Neuron (in vitro differentiated cells): ENCODE data around the gene GJA10.
"Not testable (repeated sequence)": the region's sequence is repeated elsewhere in the genome, so short reads cannot be mapped to it uniquely, and the experiment has no call there.

ENCODE experiments used
- H2AFZ ChIP-seq: one replicate; pipeline ENCODE4 v1.6.1; 2013; ENCODE audit warnings: low read depth, mild to moderate bottlenecking, inconsistent platforms, low read length, moderate library complexity
- H3K27me3 ChIP-seq: one replicate; pipeline ENCODE4 v1.6.1; 2013; ENCODE audit warnings: low read length; ENCODE audit not compliant: insufficient read depth
- H3K36me3 ChIP-seq: one replicate; pipeline ENCODE4 v1.6.1; 2013; ENCODE audit warnings: low read length; ENCODE audit not compliant: insufficient read depth
- H3K4me1 ChIP-seq: one replicate; pipeline ENCODE4 v1.6.1; 2013; ENCODE audit warnings: low read length; ENCODE audit not compliant: insufficient read depth
- H3K4me3 ChIP-seq: 2 replicates; pipeline ENCODE4 v1.5.1; 2013; ENCODE audit warnings: mild to moderate bottlenecking, low read length, moderate library complexity
- H3K9me3 ChIP-seq: one replicate; pipeline ENCODE4 v1.6.1; 2013; ENCODE audit warnings: low read length

GJA10 gene

GRCh38 chr6:89894169-89894568 is at the start of gene GJA10:
Gene GJA10 (plus strand): TSS chr6:89894469. CDS start chr6:89894469, 0 bp downstream.
- Histone ChIP-seq H3K36me3 (no peaks in the 10 kb centered on the region), H3K27me3 (peaks cover 2% of the 10 kb centered on the region), H3K4me3 (no peak within 1 kb of the TSS)

GRCh38 chr6:89847513-89847912 is 46.8 kb upstream of the GJA10 start:
- H3K27me3 ChIP-seq, H2AFZ ChIP-seq, H3K9me3 ChIP-seq, H3K4me1 ChIP-seq, H3K4me3 ChIP-seq: not testable (repeated sequence)
- peaks cover 29% of the 10 kb centered on the region for H3K36me3 ChIP-seq

More at GRCh38 chr6:89894169-89894568, at the start of gene GJA10:
- Histone ChIP-seq H3K4me1 (no peaks in the 10 kb centered on the region), H2AFZ (no peak within 1 kb of the TSS), H3K9me3 (no peaks in the 10 kb centered on the region)

GRCh38 chr6:89853068-89853467 is 41.2 kb upstream of the GJA10 start:
- no peak overlapping the region for H3K4me3 ChIP-seq
- H3K9me3 ChIP-seq = no peaks in the 10 kb centered on the region
- no peak overlapping the region for H2AFZ ChIP-seq
- peaks cover 64% of the 10 kb centered on the region for H3K36me3 ChIP-seq
- no peaks in the 10 kb centered on the region for H3K27me3 ChIP-seq
- H3K4me1 ChIP-seq = no peaks in the 10 kb centered on the region

GRCh38 chr6:89858041-89858440 is 36.2 kb upstream of the GJA10 start:
- Histone ChIP-seq H3K36me3 (peaks cover 78% of the 10 kb centered on the region), H3K27me3 (no peaks in the 10 kb centered on the region), H3K4me3 (no peak overlapping the region), H3K4me1 (no peaks in the 10 kb centered on the region), H3K9me3 (peaks cover 5% of the 10 kb centered on the region), H2AFZ (no peak overlapping the region)

- no peaks in the 10 kb centered on the region for H3K4me1 ChIP-seq
- no peak overlapping the region for H3K4me3 ChIP-seq
- H3K9me3 ChIP-seq = peaks cover 9% of the 10 kb centered on the region
- no peak overlapping the region for H2AFZ ChIP-seq
- H3K27me3 ChIP-seq = no peaks in the 10 kb centered on the region
- H3K36me3 ChIP-seq = peaks cover 84% of the 10 kb centered on the region
These were observed 34.5 kb upstream of the GJA10 start for GRCh38 chr6:89859744-89860143.

- H3K27me3 ChIP-seq = no peaks in the 10 kb centered on the region
- no peaks in the 10 kb centered on the region for H3K4me1 ChIP-seq
- H3K9me3 ChIP-seq = peaks cover 9% of the 10 kb centered on the region
- H2AFZ ChIP-seq = no peak overlapping the region
- peaks cover 77% of the 10 kb centered on the region for H3K36me3 ChIP-seq
- no peak overlapping the region for H3K4me3 ChIP-seq
These were observed 32.0 kb upstream of the GJA10 start for GRCh38 chr6:89862273-89862672.

- no peaks in the 10 kb centered on the region for H3K4me1 ChIP-seq
- no peaks in the 10 kb centered on the region for H3K27me3 ChIP-seq
- no peak overlapping the region for H2AFZ ChIP-seq
- H3K36me3 ChIP-seq = peaks cover 79% of the 10 kb centered on the region
- no peak overlapping the region for H3K4me3 ChIP-seq
- H3K9me3 ChIP-seq = peaks cover 9% of the 10 kb centered on the region
These were observed 31.6 kb upstream of the GJA10 start for GRCh38 chr6:89862698-89863097.

- Histone ChIP-seq H2AFZ (no peak overlapping the region), H3K36me3 (peaks cover 82% of the 10 kb centered on the region), H3K27me3 (no peaks in the 10 kb centered on the region), H3K9me3 (peaks cover 9% of the 10 kb centered on the region), H3K4me3 (no peak overlapping the region), H3K4me1 (no peaks in the 10 kb centered on the region)
These were observed 28.1 kb upstream of the GJA10 start for GRCh38 chr6:89866024-89866678.

GRCh38 chr6:89873721-89874120 is 20.5 kb upstream of the GJA10 start:
- Histone ChIP-seq H2AFZ (no peak overlapping the region), H3K36me3 (peaks cover 33% of the 10 kb centered on the region), H3K4me3 (no peak overlapping the region), H3K4me1 (no peaks in the 10 kb centered on the region), H3K27me3 (no peaks in the 10 kb centered on the region), H3K9me3 (no peaks in the 10 kb centered on the region)

GRCh38 chr6:89874438-89874837 is 19.8 kb upstream of the GJA10 start:
- Histone ChIP-seq H3K36me3 (peaks cover 29% of the 10 kb centered on the region), H2AFZ (no peak overlapping the region), H3K27me3 (no peaks in the 10 kb centered on the region), H3K4me1 (no peaks in the 10 kb centered on the region), H3K4me3 (no peak overlapping the region), H3K9me3 (no peaks in the 10 kb centered on the region)

- no peak overlapping the region for H2AFZ ChIP-seq
- H3K27me3 ChIP-seq = no peaks in the 10 kb centered on the region
- H3K4me1 ChIP-seq = no peaks in the 10 kb centered on the region
These were observed 7.7 kb upstream of the GJA10 start for GRCh38 chr6:89886378-89887120.

GRCh38 chr6:89887452-89888137 is 6.7 kb upstream of the GJA10 start:
- Histone ChIP-seq H3K4me3 (no peak overlapping the region), H3K9me3 (no peaks in the 10 kb centered on the region)

More at GRCh38 chr6:89886378-89887120, 7.7 kb upstream of the GJA10 start:
- Histone ChIP-seq H3K9me3 (no peaks in the 10 kb centered on the region), H3K4me3 (no peak overlapping the region), H3K36me3 (no peaks in the 10 kb centered on the region)

GRCh38 chr6:89888138-89888514 is 6.1 kb upstream of the GJA10 start:
- Histone ChIP-seq H3K27me3 (peaks cover 2% of the 10 kb centered on the region), H3K4me3 (no peak overlapping the region), H3K9me3 (no peaks in the 10 kb centered on the region), H3K36me3 (no peaks in the 10 kb centered on the region), H2AFZ (no peak overlapping the region), H3K4me1 (no peaks in the 10 kb centered on the region)

More at GRCh38 chr6:89887452-89888137, 6.7 kb upstream of the GJA10 start:
- Histone ChIP-seq H2AFZ (no peak overlapping the region), H3K36me3 (no peaks in the 10 kb centered on the region), H3K4me1 (no peaks in the 10 kb centered on the region), H3K27me3 (peaks cover 2% of the 10 kb centered on the region)
